ENCODE data around the gene LTBP4. TPM values are rescaled to one million over a fixed set of nuclear protein-coding genes. Genes with fewer than 3 reads are reported as not detected.

LTBP4 gene
- total RNA-seq, 1 experiment from 2014 or later, result 30.8 TPM

DNA sequence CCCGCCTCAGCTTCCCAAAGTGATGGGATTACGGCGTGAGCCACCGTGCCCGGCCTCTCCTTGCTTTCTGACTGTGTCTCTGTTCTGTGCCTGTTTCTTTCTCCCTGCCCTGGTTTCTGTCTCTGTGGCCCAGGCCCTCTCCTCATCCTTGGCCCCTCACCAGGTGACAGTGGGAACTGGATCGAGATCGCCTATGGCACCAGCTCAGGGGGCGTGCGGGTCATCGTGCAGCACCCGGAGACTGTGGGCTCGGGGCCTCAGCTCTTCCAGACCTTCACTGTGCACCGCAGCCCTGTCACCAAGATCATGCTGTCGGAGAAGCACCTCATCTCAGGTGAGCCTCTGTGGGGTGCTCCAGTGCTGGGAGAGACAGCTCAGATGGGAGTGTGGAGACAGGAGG lies 14.6 kb upstream of the LTBP4 start:
- Mint-ChIP-seq H3K9me3 (ENCODE audit: unreplicated experiment) (no peaks in the 10 kb centered on the region), H3K27ac (ENCODE audit: unreplicated experiment) (peak overlapping the region; percentile 68), H3K36me3 (ENCODE audit: insufficient read depth, unreplicated experiment) (peaks cover 10% of the 10 kb centered on the region), H3K4me3 (ENCODE audit: unreplicated experiment) (no peak overlapping the region), H3K27me3 (ENCODE audit: insufficient read depth, unreplicated experiment) (no peaks in the 10 kb centered on the region), H3K4me1 (ENCODE audit: low read depth, unreplicated experiment) (peaks cover 7% of the 10 kb centered on the region)
- no peaks in the 10 kb centered on the region for H3K9me3 ChIP-seq
- no peak overlapping the region for H3K4me3 ChIP-seq (ENCODE audit: low read depth, low read length)
- POLR2A ChIA-PET, result no interaction called here
- TF ChIP-seq, protein P1, sequence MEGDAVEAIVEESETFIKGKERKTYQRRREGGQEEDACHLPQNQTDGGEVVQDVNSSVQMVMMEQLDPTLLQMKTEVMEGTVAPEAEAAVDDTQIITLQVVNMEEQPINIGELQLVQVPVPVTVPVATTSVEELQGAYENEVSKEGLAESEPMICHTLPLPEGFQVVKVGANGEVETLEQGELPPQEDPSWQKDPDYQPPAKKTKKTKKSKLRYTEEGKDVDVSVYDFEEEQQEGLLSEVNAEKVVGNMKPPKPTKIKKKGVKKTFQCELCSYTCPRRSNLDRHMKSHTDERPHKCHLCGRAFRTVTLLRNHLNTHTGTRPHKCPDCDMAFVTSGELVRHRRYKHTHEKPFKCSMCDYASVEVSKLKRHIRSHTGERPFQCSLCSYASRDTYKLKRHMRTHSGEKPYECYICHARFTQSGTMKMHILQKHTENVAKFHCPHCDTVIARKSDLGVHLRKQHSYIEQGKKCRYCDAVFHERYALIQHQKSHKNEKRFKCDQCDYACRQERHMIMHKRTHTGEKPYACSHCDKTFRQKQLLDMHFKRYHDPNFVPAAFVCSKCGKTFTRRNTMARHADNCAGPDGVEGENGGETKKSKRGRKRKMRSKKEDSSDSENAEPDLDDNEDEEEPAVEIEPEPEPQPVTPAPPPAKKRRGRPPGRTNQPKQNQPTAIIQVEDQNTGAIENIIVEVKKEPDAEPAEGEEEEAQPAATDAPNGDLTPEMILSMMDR (IDR thresholded peaks at IDR 0.05; ENCODE audit: insufficient read depth in 1 of 2, low read depth in 1 of 2, low read length in 1 of 2, severe bottlenecking in 1 of 2, unreplicated experiment in 1 of 2), result no peak
- H3K4me1 ChIP-seq, result no peaks in the 10 kb centered on the region
- intact Hi-C loops (cut with micrococcal nuclease; ENCODE audit: unreplicated experiment), result no loop called here
- CTCF ChIA-PET, result no interaction called here
- no TSS peak for BruUV-seq (replicated peaks)
- no peak for DNase-seq
- no peaks in the 10 kb centered on the region for H3K27me3 ChIP-seq (replicated peaks; ENCODE audit: control insufficient read depth, insufficient read depth, low read length)
- no peaks in the 10 kb centered on the region for H3K36me3 ChIP-seq (ENCODE audit: control insufficient read depth, insufficient read depth, low read length)

DNA sequence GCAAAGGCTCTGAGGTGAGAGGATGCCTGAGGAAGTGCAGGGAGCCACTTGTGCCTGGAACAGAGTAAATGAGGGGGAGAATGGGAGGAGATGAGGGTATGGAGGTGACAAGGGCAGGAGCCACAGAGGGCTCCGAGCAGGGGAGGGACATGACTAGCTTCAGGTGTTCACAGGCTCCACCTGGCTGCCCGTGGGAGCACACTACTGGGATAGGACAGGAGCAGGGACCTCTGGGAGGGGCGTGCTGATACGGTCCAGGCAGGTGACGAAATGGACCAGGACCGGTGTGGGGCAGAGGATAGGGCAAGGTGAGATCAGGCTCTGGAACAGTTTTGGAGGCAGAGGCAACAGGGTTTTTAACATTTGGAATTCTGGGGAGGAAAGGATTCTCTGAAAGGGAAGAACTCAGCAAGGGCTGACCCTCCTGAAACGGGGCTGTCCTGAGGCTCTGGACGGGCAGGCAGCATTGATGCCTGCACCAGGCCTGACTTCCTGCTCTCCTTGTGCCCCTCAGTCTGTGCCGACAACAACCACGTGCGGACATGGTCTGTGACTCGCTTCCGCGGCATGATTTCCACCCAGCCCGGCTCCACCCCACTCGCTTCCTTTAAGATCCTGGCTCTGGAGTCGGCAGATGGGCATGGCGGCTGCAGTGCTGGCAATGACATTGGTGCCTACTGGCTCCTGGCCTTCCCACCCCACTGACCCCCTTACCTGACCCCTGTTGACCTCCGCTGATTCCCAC lies 12.9 kb upstream of the LTBP4 start:
- POLR2A ChIA-PET, result no interaction called here
- H3K4me1 Mint-ChIP-seq (ENCODE audit: low read depth, unreplicated experiment), result peaks cover 7% of the 10 kb centered on the region
- no peaks in the 10 kb centered on the region for H3K36me3 ChIP-seq (ENCODE audit: control insufficient read depth, insufficient read depth, low read length)
- no peak for DNase-seq
- H3K4me3 Mint-ChIP-seq (ENCODE audit: unreplicated experiment), result no peak overlapping the region
- CTCF ChIA-PET, result no interaction called here
- intact Hi-C loops (cut with micrococcal nuclease; ENCODE audit: unreplicated experiment), result no loop called here
- no peaks in the 10 kb centered on the region for H3K27me3 Mint-ChIP-seq (ENCODE audit: insufficient read depth, unreplicated experiment)
- BruUV-seq (replicated peaks), result no TSS peak
- H3K4me1 ChIP-seq, result no peaks in the 10 kb centered on the region
- TF ChIP-seq, protein P1 (IDR thresholded peaks at IDR 0.05; ENCODE audit: insufficient read depth in 1 of 2, low read depth in 1 of 2, low read length in 1 of 2, severe bottlenecking in 1 of 2, unreplicated experiment in 1 of 2), result no peak
- no peak overlapping the region for H3K4me3 ChIP-seq (ENCODE audit: low read depth, low read length)
- H3K9me3 ChIP-seq, result no peaks in the 10 kb centered on the region
- H3K27ac Mint-ChIP-seq (ENCODE audit: unreplicated experiment), result no peak overlapping the region
- H3K9me3 Mint-ChIP-seq (ENCODE audit: unreplicated experiment), result no peaks in the 10 kb centered on the region
- no peaks in the 10 kb centered on the region for H3K27me3 ChIP-seq (replicated peaks; ENCODE audit: control insufficient read depth, insufficient read depth, low read length)
- H3K36me3 Mint-ChIP-seq (ENCODE audit: insufficient read depth, unreplicated experiment), result peaks cover 4% of the 10 kb centered on the region

DNA sequence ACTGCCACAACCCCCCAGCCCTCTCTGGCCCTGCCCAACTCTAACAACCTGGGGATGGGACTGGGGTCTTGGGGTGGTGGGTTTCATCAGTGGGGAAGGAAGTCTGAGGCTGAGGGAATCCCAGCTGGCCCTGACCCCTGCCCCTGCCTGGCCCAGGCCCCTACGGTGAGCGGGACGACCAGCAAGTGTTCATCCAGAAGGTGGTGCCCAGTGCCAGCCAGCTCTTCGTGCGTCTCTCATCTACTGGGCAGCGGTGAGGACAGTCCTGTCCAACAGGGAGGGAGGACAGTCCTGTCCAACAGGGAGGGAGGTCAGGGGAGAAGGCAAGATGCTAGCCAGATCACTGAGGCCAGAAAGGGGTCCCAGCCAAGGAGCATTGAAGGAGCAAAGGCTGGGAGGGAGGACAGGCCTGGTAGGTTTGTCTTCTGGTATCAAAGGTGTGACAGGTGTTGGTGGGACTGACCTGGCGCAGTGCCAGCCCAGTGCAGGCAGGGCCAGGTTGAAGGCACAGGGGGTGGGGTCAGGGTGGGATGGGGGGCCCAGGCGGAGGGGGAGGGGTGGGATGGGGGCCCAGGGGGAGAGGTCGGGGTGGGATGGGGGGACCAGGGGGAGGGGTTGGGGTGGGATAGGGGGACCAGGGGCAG lies 12.1 kb upstream of the LTBP4 start:
- POLR2A ChIA-PET, result no interaction called here
- CTCF ChIA-PET, result no interaction called here
- TF ChIP-seq, protein P1 (IDR thresholded peaks at IDR 0.05; ENCODE audit: insufficient read depth in 1 of 2, low read depth in 1 of 2, low read length in 1 of 2, severe bottlenecking in 1 of 2, unreplicated experiment in 1 of 2), result no peak
- Mint-ChIP-seq H3K9me3 (ENCODE audit: unreplicated experiment) (no peaks in the 10 kb centered on the region), H3K36me3 (ENCODE audit: insufficient read depth, unreplicated experiment) (peaks cover 2% of the 10 kb centered on the region), H3K4me1 (ENCODE audit: low read depth, unreplicated experiment) (peaks cover 7% of the 10 kb centered on the region), H3K4me3 (ENCODE audit: unreplicated experiment) (no peak overlapping the region), H3K27ac (ENCODE audit: unreplicated experiment) (no peak overlapping the region), H3K27me3 (ENCODE audit: insufficient read depth, unreplicated experiment) (no peaks in the 10 kb centered on the region)
- Histone ChIP-seq H3K4me1 (no peaks in the 10 kb centered on the region), H3K9me3 (no peaks in the 10 kb centered on the region), H3K36me3 (ENCODE audit: control insufficient read depth, insufficient read depth, low read length) (no peaks in the 10 kb centered on the region), H3K4me3 (ENCODE audit: low read depth, low read length) (no peak overlapping the region), H3K27me3 (replicated peaks; ENCODE audit: control insufficient read depth, insufficient read depth, low read length) (no peaks in the 10 kb centered on the region)
- no peak for DNase-seq
- intact Hi-C loops (cut with micrococcal nuclease; ENCODE audit: unreplicated experiment), result no loop called here
- no TSS peak for BruUV-seq (replicated peaks)
